Liver (tissue), 3 donors: Measurements from ENCODE around the gene TSR1.

Experiments used
- ATF3 ChIP-seq: IDR thresholded peaks from 2 replicates; pipeline ENCODE4 v1.6.1; 2016; ENCODE audit warnings: antibody characterized with exemption
- CTCF ChIP-seq: fragments of 150-350 bp; IDR thresholded peaks from 2 replicates; pipeline ENCODE4 v1.5.1; 2017; ENCODE audit warnings: improper control_type of control experiment, low read depth, low read length; ENCODE audit not compliant: missing input control
- EGR1 ChIP-seq, 2 donors: IDR thresholded peaks; 2 replicates each; pipeline ENCODE4 v1.6.1; 2016 to 2018; ENCODE audit warnings: antibody characterized with exemption in 2 of 2, low read depth in 2 of 2
- GABPA ChIP-seq, 2 donors: IDR thresholded peaks in 1 of 2; conservative IDR thresholded peaks in 1 of 2; 2 replicates each; pipeline ENCODE4 v1.6.1; 2016; ENCODE audit warnings: antibody characterized with exemption in 2 of 2, mild to moderate bottlenecking in 1 of 2, moderate library complexity in 1 of 2
- JUND ChIP-seq, 2 donors: IDR thresholded peaks; 2 replicates each; pipeline ENCODE4 v1.6.1; 2016; ENCODE audit warnings: antibody characterized with exemption in 2 of 2
- MAX ChIP-seq: IDR thresholded peaks from 2 replicates; pipeline ENCODE4 v1.6.1; 2016; ENCODE audit warnings: antibody characterized with exemption
- RAD21 ChIP-seq, 2 donors: IDR thresholded peaks; 2 replicates each; pipeline ENCODE4 v1.6.1; 2016; ENCODE audit warnings: antibody characterized with exemption in 2 of 2, mild to moderate bottlenecking in 2 of 2
- REST ChIP-seq: IDR thresholded peaks from 2 replicates; pipeline ENCODE4 v1.6.1; 2016; ENCODE audit warnings: antibody characterized with exemption, mild to moderate bottlenecking
- TAF1 ChIP-seq: conservative IDR thresholded peaks from 2 replicates; pipeline ENCODE4 v1.6.1; 2016; ENCODE audit warnings: antibody characterized with exemption, mild to moderate bottlenecking
- YY1 ChIP-seq: IDR thresholded peaks from 2 replicates; pipeline ENCODE4 v1.6.1; 2016; ENCODE audit warnings: antibody characterized with exemption, mild to moderate bottlenecking
- donor health status: healthy.
- donor health status: healthy.

- TF ChIP-seq CTCF (no peak), ATF3 (no peak), TAF1 (no peak), REST (no peak), YY1 (no peak), GABPA (IDR thresholded peaks at IDR 0.05 in 1 of 2, conservative IDR thresholded peaks at IDR 0.05 in 1 of 2) (no peak), RAD21 (IDR thresholded peaks at IDR 0.05) (no peak), JUND (IDR thresholded peaks at IDR 0.05) (no peak), MAX (no peak), EGR1 (IDR thresholded peaks at IDR 0.05; ENCODE audit: low read depth in 2 of 2) (no peak)
Measured at GRCh38 chr17:2371183-2372130, 35.2 kb upstream of the TSR1 start.
